Fibroblast of the conjunctiva (primary cell): Measurements from ENCODE around the gene KSR2.
"Not testable (repeated sequence)": the region's sequence is repeated elsewhere in the genome, so short reads cannot be mapped to it uniquely, and the experiment has no call there.

ENCODE experiments used
- DNase-seq: peaks from one replicate; pipeline ENCODE4 v3.0.0-alpha.2; 2010; ENCODE audit warnings: low read depth

KSR2 gene

GRCh38 chr12:117761528-117762100 is 207.2 kb downstream of the KSR2 start:
- no peak for DNase-seq

- no peak for DNase-seq
Observed at GRCh38 chr12:117760990-117761389, 207.8 kb downstream of the KSR2 start.

DNA sequence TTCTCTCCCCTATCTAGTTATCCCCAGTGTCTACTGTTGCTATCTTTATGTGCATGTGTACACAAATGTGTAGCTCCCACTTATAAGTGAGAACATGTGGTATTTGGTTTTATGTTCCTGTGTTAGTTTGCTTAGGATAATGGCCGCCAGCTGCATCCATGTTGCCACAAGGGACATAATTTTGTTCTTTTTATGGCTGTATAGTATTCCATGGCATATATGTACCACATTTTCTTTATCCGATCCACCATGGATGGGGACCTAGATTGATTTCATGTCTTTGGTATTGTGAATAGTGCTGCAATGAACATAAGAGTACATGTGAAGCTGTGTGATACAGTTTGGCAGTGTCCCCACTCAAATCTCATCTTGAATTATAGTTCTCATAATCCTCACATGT is 218.1 kb downstream of the KSR2 start:
- no peak for DNase-seq

GRCh38 chr12:117749431-117749830 is 219.4 kb downstream of the KSR2 start:
- DNase-seq: no peak

GRCh38 chr12:117746358-117746757 is 222.4 kb downstream of the KSR2 start:
- DNase-seq: not testable (repeated sequence)

DNA sequence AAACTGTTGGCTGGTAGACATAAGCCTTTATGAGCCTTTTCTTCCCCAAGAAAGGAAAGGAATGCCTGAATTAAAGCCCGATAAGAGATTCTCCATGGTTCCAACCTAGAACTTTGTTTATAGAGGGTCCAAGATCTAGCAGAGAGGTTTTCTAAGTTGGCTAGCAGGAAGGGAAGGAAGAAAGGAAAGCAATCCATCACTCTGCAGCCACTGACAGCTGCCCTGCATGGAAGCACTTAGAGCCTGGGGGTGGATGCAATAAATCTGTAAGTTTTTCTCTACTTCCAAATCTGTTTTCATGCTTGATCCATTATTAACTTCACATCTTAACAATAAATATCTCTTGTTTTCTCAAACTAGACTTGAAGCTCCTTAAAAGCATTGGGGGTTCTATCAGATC is 224.4 kb downstream of the KSR2 start:
- no peak for DNase-seq

DNA sequence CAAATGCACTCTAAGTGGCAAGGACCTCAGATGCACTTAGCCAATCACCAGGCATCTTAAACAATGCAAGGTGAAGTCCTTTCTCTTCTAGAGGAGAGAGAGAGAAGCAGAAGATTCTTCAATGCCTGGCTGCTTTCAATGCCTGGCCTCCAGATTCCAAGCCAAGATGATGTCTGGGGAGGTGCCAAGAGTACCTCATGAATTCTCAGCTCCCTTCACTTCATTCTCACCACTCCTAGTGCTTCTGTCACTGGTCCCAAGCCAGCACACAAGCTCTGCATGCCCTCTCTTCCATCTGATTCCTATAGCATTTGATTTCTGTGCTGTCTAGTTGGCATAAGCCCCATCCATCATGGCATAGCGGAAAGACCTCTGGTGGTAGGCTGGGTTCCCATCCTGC is 225.0 kb downstream of the KSR2 start:
- DNase-seq: no peak

- DNase-seq: no peak
Observed at GRCh38 chr12:117742721-117743120, 226.1 kb downstream of the KSR2 start.

DNA sequence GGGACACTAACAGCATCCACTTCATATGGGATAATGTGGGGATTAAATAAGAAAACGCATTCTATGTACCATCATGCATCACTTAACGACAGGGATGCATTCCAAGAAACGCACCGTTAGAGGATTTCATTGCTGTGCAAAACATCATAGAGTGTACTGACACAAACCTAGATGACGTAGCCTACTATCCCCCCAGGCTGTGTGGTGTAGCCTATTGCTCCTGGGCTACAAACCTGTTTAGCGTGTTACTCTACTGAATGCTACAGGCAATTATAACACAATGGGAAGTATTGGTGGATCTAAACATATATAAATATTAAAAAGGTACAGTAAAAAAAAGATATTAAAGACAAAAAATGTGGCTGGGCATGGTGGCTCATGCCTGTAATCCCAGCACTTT is 230.6 kb downstream of the KSR2 start:
- no peak for DNase-seq

GRCh38 chr12:117733549-117733805 is 235.3 kb downstream of the KSR2 start:
- no peak for DNase-seq

DNA sequence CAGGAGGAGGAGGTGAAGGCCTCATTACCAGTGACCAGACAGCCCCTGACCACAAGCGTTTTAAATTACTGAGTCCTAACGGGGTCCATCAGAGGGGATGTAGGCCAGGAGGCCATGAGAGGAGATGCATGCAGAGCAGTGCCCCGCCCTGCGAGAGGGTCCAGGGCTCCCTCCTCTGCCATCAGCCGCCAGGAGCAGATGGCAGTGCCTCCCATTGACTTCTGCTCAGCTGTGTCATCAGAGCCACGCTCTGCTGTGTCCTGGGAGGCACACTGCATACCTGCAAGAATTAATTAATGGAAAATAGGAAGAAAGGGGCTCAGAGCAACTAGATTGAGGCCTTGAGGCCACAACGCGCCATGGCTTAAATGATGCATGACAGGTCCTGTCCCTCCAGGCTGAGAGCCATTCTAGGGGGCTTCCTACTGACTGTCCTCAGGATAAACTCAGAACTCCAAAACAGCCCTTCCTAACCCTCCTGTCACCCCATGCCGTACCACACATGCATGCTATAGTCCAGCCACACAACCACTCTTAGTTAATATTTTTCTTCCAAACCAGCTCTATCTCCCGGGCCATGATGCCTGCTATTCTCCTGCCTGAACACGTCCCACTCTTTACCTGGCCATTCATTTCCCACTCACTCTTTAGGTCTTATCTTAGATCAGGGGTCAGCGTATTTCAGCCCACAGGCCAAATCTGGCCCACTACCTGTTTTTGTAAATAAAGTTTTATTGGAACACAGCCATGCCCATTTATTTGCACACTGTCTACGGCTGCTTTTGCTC is 235.8 kb downstream of the KSR2 start:
- no peak for DNase-seq

- DNase-seq: not testable (repeated sequence)
Observed at GRCh38 chr12:117731131-117731530, 237.7 kb downstream of the KSR2 start.

DNA sequence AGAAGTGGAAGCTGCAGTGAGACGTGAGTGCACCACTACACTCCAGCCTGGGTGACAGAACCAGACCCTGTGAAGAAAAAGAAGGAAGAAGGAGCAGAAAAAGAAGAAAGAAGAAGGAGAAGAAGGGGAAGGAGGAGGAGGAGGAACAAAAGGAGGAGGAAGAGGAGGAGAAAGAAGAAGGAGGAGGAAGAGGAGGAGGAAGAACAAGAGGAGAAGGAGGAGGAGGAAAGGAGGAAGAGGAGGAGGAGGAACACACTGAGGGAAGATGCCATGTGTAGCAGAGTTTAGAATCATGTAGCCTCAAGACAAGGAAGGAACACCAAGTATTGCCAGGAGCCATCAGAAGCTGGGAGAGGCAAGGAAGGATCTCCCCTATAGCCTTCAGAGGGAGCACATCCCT is 241.5 kb downstream of the KSR2 start:
- no peak for DNase-seq

DNA sequence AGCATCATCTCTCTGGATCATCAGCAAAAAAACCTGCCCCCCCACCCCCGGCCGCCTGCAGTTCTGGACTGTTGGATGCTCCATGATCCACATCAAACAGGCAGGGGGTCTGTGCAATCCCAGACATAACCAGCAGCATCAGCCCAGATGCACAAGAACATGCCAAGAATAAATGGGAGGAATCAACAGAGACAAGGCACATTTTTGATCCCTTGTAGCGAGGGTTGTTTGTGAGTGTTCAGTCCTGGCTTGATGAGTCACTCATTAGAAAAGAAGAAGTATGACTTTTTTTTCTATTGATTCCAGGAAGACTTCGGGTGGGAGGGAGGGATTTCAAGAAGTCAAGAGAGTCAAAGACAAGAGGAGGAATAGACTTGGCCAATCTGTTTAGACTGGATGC is 244.2 kb downstream of the KSR2 start:
- DNase-seq: no peak

DNA sequence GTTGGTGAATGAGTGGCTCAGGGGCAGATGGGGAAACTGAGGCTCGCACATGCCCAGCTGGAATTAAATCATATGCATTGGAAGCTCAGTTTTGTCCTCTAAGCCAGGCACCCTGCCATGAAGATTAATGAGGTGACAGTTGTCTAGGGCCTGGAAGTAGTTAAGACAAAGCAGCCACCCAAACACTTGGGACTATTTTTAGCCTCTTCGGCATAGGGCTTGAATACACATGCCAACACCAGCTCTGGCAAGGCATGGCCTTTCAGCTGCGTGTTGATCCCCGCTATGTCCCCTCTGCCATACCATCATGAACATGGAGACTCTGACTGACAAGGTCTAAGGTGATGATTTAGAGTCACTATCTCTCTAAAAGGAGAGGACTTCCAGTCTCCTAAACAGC is 250.2 kb downstream of the KSR2 start:
- DNase-seq: no peak

DNA sequence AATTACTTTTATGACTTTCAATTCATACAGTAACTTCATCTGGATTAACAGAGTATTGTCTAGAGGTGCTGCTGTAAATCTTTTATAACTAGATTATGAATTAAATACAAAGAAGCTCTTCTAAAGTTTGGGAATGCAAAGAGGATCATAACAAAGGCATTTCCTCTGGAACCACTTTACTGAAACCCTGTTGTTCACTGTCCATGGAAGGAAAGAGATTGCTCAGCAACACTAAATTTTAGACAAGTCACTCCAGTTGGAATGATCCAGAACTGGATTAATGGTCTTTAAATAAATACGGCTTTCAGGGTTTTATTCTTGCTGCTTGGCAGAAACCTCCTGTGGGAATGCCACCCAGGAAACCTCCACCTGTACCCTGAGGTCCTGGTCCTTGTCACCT is 250.6 kb downstream of the KSR2 start:
- no peak for DNase-seq

GRCh38 chr12:117714203-117714602 is 254.6 kb downstream of the KSR2 start:
- no peak for DNase-seq

DNA sequence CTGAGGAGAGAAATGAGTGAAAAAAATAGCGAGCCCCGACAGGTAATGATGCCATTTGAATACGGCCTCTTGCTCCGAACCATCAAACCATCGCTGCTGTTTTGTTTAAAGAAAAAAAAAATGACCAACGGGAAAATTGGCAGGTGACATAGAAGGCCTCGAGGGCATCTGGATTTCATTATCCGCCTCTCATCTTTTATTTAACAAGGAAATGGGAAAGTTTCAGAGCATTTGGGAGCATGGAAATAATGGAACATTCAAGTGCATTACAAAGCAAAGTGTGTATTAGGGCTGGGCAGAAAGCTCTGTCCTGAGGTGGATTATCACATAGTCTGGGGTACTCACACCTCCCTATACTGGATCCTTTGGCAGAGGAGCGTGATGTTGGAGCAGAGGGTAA is 258.7 kb downstream of the KSR2 start:
- DNase-seq: no peak

DNA sequence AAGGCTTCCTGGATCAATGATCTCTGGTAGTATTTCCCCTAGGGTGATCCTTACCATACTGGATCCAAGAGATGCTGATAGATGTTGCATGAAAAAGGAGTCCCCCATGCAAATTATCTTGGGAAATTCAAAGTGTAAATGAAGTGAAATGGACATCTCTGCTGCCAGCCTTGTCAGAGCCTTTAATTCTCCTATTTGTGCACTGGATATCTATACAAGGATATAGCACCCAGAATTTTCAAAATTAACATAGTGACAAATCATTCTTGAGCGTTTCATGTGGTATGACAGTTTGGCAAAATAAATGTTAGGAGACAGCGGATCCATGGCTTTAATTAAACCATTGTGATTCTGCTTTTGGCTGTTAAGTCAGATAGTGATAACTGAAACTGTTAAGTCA is 260.9 kb downstream of the KSR2 start:
- no peak for DNase-seq

DNA sequence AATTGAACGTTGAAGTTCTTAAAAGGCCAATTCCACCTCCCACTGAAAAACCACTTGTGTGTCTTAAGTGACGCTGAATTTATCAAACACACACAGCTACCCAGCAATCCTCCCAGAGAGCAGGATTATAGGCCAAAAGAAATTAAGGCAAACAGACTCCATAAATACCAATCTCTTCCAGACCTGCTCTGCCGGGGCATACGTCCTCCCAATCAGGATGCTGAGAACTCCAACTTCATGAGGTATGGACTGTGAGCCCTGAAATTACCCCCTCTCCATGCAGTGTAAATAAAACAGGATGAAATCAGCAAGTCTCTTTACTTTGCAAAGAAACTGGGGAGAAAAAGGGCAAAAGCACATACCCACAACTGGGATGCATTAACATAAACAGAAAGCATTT is 265.2 kb downstream of the KSR2 start:
- no peak for DNase-seq

- DNase-seq: no peak
Observed at GRCh38 chr12:117702741-117703140, 266.0 kb downstream of the KSR2 start.

DNA sequence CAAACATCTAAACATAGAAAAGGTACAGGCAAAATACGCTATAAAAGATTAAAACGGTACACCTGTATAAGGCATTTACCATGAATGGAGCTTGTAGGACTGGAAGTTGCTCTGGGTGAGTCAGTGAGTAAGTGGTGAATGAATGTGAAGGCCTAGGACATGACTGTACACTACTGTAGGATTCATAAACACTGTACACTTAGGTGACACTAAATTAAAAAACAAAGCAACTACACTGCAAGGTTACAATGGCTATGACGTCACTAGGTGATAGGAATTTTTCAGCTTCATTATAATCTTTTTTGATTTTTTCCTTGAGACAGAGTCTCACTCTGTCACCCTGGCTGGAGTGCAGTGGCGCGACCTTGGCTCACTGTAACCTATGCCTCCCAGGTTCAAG is 269.2 kb downstream of the KSR2 start:
- DNase-seq: no peak

- DNase-seq: no peak
Observed at GRCh38 chr12:117699118-117699517, 269.7 kb downstream of the KSR2 start.

GRCh38 chr12:117695956-117696355 is 272.8 kb downstream of the KSR2 start:
- DNase-seq: no peak
